Measurements from ENCODE around the gene LYST.
"Not testable (repeated sequence)": the region's sequence is repeated elsewhere in the genome, so short reads cannot be mapped to it uniquely, and the experiment has no call there.

Gene LYST

GRCh38 chr1:235821361-235821981, 45.2 kb downstream of the LYST start:
- no peak for DNase-seq (ENCODE audit: low read depth in 2 of 2)

GRCh38 chr1:235820061-235820460, 46.6 kb downstream of the LYST start:
- DNase-seq (ENCODE audit: low read depth in 2 of 2), result no peak

- DNase-seq (ENCODE audit: low read depth in 2 of 2), result no peak
These were observed 48.0 kb downstream of the LYST start for GRCh38 chr1:235818632-235819136.

GRCh38 chr1:235817101-235817728, 49.5 kb downstream of the LYST start:
- DNase-seq (ENCODE audit: low read depth in 2 of 2), result no peak

- DNase-seq (ENCODE audit: low read depth in 2 of 2), result no peak
These were observed 56.9 kb downstream of the LYST start for GRCh38 chr1:235809688-235810397.

- no peak for DNase-seq (ENCODE audit: low read depth in 2 of 2)
These were observed 58.5 kb downstream of the LYST start for GRCh38 chr1:235808223-235808622.

- DNase-seq (ENCODE audit: low read depth in 2 of 2), result no peak
These were observed 60.6 kb downstream of the LYST start for GRCh38 chr1:235806123-235806522.

GRCh38 chr1:235802573-235803346, 63.9 kb downstream of the LYST start:
- DNase-seq (ENCODE audit: low read depth in 2 of 2), result no peak

GRCh38 chr1:235799264-235799663, 67.4 kb downstream of the LYST start:
- no peak for DNase-seq (ENCODE audit: low read depth in 2 of 2)

- no peak for DNase-seq (ENCODE audit: low read depth in 2 of 2)
These were observed 75.1 kb downstream of the LYST start for GRCh38 chr1:235791532-235792060.

GRCh38 chr1:235790123-235790522, 76.6 kb downstream of the LYST start:
- no peak for DNase-seq (ENCODE audit: low read depth in 2 of 2)

- not testable (repeated sequence) for DNase-seq (ENCODE audit: low read depth in 2 of 2)
These were observed 80.3 kb downstream of the LYST start for GRCh38 chr1:235786227-235786898.

- DNase-seq (ENCODE audit: low read depth in 2 of 2), result no peak
These were observed 81.8 kb downstream of the LYST start for GRCh38 chr1:235784950-235785349.

GRCh38 chr1:235783148-235783776, 83.4 kb downstream of the LYST start:
- no peak for DNase-seq (ENCODE audit: low read depth in 2 of 2)

- no peak for DNase-seq (ENCODE audit: low read depth in 2 of 2)
These were observed 84.1 kb downstream of the LYST start for GRCh38 chr1:235782601-235783000.

- no peak for DNase-seq (ENCODE audit: low read depth in 2 of 2)
These were observed 84.9 kb downstream of the LYST start for GRCh38 chr1:235781807-235782206.

- no peak for DNase-seq (ENCODE audit: low read depth in 2 of 2)
These were observed 86.9 kb downstream of the LYST start for GRCh38 chr1:235779770-235780169.

GRCh38 chr1:235776396-235776795, 90.3 kb downstream of the LYST start:
- DNase-seq (ENCODE audit: low read depth in 2 of 2), result no peak

- no peak for DNase-seq (ENCODE audit: low read depth in 2 of 2)
These were observed 91.4 kb downstream of the LYST start for GRCh38 chr1:235775246-235775860.

- DNase-seq (ENCODE audit: low read depth in 2 of 2), result no peak
These were observed 98.9 kb downstream of the LYST start for GRCh38 chr1:235767795-235768194.

All from stimulated activated CD4-positive, alpha-beta T cell treated with anti-CD3 and anti-CD28 coated beads, Interleukin-1b, Interleukin-23, amount 100 ng/mL, for 4 hours (primary cell).